HG03196 (cell line): ENCODE data around the gene FXYD3.

Source experiments
- ATAC-seq: cut with Tn5 transposase; IDR thresholded peaks from one replicate; pipeline ENCODE4 v1.9.1; 2021; ENCODE audit not compliant: unreplicated experiment

The FXYD3 gene

DNA sequence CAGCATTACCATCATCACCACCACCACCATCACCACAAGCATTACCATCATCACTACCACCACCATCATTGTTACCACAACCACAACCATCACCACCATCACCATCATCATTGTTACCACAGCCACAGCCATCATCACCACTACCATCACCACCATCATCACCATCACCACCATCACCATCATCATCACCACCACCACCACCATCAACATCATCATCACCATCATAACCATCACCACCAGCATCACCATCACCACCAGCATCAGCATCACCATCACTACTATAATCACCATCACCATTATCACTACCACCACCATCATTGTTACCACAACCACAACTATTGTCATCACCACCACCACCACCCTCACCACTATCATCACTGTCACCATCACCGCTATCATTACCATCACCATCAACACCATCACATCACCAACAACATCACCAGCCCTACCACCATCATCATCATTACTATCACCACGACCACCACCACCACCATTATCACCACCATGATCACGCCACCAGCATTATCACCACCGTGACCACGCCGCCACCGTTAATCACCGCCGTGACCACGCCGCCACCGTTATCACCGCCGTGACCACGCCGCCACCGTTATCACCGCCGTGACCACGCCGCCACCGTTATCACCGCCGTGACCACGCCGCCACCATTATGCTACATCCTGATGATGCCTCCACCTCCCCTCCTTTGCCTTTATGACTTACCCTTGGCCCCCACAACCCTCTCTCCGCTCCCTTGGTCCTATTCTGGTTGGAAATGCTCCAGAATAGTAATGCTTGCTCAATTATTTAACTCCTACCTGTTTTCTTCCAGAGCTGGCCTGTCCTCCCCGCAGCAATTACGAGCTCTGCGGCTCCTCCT, 10.0 kb upstream of the FXYD3 start:
- no peak for ATAC-seq

DNA sequence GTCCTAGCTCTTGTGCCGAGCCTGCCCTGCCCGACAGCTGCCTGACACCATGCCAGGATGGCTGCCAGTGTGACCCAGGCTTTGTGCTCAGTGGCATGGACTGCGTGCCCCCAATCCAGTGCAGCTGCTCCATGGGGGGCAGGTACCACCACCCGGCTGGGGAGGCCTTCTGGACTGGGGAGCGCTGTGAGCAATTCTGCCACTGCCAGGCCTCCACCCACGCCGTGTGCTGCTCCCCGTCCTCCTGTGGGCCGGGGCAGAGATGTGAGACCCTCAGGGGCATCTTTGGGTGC, 9.4 kb upstream of the FXYD3 start:
- ATAC-seq = no peak

DNA sequence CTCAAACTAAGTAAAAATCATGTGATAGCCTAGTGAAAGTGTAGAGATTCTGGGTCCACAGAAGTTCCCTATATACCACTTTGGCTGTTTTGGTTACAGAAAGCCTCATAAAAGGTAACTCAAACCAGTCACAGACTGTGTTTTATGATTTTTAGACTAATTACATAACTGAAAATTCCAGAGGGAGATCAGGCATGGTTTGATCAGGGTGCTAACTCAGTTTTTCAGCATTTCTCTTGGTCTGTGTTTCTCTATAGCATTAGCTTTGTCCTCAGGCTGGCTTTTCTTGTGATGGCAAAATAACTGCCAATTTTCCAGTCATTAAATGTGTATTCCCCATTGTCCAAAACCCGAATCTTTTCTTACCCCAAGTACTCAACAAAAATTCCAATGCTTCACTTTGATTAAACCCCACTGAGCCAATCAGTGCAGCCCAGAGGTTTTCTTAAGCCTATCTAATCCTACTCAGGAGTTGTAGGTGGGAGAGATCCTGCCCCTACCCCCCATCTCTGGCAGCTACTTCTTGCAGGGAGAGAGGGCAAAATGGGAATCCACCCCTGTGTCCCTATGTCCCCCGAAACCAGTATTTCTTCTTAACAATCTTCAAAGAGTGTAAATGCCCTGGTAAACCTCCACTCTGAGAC, 8.6 kb upstream of the FXYD3 start:
- no peak for ATAC-seq

DNA sequence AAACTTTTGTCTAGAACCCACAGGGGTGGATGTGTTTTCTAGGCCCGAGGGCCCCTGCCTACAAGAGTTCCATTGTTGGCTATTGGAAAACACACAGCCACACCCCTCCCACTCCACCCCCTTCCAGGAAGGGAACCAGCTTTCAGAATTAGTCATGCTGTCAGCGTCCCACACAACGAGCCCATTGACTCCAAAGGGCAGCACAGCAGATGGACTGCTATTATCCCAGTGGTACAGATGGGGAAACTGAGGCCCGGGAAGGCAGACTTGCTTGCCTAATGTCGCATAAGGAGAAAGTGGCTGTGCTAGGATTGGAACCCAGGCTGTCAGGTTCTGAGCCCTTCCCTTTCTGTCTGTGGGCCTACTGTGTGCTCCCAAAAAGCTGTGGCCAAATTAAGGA, 8.1 kb upstream of the FXYD3 start:
- no peak for ATAC-seq

DNA sequence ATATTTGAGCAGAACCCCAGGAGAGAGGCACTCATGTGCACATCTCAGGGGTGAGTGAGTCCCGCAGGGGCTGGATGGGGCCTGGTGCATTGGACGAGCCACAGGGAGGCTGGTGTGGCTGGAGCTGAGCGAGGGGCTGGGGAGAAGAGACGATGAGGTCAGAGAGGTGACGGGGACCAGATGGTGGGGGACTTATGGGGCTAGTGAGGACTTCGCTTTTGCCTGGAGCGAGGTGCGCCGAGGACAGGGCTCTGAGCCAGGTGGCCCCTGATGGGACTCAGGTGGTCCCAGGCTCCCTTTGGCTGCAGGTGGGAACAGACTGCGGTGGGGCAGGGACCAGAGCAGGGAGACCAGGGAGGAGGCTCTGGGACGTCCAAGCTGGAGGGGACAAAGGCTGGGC, 6.9 kb upstream of the FXYD3 start:
- no peak for ATAC-seq

DNA sequence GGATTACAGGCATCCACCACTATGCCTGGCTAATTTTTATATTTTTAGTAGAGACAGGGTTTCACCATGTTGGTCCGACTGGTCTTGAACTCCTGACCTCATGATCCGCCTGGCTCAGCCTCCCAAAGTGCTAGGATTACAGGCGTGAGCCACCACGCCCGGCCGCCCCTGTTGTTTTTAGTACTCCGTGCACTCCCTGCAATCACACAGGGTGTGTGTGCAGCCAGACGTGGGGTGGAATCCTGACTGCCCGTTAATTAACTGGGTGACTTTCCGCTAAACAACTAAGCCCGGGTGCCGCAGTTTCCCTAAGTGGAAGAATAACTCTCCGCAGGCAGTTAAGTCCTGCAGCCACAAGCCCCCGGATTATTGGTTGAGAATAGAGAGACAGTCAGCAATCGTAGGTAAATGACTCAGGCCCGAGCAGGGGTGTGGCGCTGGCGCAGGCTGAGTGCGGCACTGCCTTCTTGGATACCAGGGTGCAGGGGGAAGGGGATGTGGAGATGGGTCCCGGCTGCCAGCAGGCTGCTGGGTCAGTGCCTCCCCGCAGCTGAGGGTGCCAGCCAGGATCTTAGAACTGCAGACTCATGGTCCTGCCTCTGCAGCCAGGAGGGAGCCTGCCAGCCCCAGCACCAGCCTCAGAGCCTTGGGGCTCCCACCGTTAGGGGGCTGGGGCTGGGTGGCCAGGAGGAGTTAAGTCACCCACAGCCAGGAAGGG, 6.1 kb upstream of the FXYD3 start:
- ATAC-seq = no peak

DNA sequence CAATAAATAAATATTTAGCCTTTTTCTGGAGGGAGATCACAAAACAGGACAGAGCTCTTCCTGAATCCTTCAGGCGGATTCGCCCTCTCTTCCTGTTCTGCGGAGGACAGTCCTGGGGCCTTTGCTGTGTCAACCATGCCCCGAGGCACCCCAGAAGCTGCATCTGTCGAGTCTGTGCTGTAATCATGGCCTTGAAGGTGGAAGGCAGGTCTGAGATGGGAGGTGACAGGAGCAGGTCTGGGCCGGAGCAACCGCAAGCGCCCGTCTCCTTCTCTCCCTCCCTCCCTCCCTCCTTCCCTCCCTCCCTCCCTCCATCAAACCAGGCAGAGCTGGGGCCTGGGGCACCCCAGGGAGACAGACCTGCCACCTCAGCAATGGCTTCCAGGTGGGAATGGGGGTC, 4.6 kb upstream of the FXYD3 start:
- ATAC-seq = no peak

DNA sequence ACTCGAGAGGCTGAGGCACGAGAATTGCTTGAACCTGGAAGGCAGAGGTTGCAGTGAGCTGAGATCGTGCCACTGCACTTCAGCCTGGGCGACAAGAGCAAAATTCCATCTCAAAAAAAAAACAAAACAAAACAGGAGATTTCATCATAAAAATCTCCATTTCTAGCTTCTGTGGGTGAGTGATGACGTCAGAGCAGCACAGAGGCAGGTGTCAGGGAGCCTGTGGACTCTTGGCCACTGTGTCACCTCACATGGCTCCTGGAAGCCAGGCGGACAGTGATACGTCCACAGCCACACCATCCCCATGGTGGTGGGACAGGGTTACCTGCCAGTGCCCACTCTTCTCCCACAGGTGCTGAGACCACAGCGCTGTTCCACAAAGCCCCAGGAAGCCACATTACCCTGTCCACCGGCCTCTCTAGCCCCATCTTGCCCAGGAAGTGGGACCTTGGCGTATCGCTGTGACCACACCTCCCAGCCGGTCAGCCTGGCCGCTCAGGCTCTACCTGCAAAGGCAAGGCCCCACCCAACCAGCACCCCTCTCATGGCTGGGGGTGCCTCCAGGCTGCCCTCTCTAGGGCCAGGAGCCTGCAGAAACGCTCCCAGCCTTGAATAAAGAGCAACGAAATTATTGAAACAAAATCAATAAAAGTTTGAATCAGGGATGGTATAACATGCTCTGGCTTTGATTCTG, 2.5 kb upstream of the FXYD3 start:
- ATAC-seq = no peak

DNA sequence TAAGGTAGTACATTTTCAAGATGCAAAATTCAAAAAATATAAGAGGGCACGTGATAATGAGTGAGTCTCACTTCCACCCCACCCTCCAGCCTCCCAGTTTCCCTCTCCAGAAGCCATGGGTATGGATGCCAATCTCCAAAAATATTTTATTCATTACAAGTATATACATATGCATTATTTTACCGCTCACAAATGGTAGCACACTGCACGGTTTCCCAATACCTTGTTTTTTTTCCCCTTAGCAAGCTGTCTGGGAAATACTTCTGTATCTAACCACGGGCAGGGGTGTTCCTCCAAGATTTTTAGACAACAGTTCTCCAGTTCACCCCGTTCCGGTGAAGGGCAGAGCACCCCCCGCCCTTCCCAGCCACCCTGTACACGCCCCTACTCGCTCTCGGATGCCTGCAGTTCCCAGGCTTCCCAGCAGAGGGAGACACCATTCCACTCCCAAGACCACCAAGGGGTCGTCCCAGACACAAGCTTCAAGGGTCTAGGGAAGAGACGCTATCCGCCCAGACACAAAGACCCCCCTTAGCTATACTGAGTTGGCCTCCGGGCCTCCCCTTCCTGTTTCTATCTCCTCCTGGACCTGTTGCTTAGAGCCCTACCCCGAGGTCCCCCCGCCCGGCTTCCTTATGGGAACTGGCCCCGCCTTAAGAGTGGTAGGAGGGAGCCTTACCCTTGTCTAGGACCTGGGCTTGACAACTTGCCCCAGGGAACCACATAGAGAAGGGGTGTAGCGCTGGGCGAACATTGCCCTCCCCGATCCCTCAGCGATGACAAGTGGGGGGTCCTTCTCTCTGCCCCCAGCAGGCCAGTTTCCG, 1.1 kb upstream of the FXYD3 start:
- ATAC-seq = no peak

DNA sequence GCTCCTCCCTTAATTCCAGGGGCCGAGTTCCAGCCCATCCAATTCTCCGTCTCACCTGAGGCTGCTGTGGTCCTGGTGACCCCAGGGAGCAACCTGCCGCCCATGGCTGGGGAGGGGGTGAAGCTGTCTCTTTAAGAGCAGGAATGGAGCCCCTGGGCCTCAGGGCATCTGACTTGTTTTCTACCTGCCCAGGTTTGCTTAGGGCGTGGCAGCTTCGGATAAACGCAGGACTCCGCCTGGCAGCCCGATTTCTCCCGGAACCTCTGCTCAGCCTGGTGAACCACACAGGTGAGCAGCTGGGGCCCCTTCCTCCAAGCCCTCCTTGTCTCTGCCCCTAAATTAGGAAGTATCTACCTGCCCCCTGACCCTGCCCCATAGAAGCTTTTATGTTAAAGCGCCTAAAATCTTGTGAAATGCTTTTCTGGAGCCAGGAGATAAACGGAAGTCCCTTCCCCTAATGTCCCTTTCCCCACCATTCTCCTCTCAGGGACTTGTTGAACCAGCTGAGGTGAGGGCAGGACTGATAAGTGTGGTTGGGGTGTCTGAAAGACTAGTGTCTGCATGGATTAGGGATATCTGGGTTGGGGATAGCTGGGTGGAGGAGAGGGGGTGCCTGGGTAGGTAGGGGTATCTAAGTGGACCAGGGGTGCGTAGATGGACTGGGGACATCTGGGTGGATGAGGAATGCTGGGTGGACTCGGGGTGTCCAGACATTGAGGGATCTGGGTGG, 614 bp downstream of the FXYD3 start:
- no peak for ATAC-seq

DNA sequence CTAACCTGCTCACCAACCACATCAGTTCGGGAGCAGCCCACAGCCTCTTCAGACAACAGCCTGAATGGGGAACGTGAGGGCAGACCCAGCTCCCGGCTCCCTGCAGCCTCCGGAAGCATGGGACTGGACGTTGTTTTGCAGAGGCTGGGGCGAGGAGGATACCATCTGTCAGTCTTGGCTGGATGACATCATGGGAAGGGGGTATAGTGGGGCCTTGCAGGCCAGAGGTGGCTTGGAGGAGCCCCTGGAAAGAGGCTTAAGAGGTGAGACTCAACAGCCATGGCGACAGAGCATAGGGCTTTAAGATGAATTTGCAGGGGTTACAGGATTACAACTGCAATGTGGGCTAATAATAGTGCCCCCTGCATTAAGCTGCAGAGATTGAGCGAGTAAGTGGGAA, 1.5 kb downstream of the FXYD3 start:
- no peak for ATAC-seq

DNA sequence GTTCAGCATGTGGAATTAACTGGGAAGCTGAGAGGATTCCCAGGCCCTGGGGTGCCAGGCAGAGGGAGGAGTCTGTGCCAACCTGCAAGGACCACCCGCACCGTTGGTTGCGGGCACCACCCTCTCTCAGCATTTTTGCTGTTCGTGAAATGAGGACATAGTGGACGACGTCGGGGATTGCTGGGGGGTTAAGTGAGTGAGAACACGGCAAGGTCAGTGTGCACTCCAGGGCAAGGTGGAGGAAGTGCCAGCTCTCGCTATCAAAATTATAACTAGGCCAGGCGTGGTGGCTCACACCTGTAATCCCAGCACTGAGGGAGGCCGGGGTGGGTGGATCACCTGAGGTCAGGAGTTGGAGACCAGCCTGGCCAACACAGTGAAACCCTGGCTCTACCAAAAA, 2.2 kb downstream of the FXYD3 start:
- ATAC-seq = no peak

DNA sequence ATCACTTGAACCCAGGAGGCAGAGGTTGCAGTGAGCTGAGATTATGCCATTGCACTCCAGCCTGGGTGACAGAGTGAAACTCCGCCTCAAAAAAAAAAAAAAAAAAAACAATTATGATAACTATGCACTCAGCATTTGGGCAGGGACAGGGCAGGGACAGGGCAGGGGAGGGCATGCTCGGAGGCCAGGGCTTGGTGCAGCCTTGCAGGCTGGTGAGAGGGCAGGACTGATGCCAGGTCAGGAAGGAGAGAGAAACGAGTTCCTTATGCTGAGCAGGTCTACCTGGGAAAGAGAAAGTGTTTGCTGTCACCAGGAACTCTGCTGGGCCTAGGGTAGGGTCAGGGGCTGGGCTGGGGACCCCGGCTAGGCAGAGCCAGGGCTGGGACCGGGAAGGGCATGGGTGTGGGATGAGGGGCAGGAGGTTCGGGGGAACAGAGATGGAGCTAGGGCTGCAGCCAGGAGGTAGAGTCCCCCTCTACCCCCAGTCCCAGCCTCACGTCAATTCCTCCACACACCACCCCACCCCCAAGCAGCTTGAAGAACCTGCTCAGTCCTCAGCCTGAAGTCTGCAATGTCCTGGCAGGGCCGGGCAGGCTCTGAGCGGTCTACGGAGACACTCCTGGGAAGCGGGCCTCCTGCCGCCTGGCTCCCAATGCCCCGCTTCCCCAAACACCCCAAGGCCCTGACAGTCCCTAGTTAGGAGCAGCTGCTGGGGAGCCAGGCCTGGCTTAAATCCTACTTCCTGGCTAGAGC, 2.8 kb downstream of the FXYD3 start:
- no peak for ATAC-seq

DNA sequence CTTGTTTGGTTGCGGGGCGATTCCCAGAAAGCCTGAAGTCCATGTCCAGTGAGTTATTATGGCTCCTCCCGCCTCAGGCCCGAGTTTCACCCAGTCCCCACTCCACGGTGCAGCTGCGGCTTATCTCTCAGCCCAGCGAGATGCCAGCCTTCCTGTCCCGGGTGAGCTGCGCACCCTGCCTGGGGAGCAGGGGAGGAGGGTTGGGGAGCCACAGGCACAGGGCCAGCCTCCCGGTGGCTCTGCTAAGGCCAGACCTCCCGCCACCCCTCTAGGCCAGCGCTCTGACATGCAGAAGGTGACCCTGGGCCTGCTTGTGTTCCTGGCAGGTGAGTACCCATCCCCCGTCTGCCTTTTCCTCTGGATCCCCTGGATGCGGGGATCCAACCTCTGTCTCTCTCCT, 3.5 kb downstream of the FXYD3 start:
- ATAC-seq = no peak

DNA sequence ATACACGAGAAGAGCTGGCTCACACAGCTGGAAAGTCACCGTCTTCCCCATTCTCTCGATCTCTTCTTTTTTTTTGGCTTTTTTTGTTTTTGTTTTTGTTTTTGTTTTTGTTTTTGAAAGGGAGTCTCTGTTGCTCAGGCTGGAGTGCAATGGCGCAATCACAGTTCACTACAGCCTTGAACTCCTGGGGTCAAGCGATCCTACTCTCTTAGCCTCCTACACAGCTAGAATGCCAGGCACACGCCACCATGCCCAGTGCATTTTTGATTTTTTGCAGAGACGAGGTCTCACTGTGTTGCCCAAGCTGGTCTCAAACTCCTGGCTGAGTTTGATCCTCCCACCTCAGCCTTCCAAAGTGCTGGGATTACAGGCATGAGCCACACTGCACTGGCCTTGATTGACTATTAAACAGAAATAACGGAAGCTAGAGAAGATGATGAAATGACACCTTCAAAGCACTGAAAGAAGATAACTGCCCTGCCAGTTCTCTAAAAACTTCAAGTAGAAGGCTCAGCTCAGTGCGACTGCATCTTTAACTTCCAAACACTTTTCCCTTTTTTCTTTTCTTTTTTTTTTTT, 4.0 kb downstream of the FXYD3 start:
- no peak for ATAC-seq

DNA sequence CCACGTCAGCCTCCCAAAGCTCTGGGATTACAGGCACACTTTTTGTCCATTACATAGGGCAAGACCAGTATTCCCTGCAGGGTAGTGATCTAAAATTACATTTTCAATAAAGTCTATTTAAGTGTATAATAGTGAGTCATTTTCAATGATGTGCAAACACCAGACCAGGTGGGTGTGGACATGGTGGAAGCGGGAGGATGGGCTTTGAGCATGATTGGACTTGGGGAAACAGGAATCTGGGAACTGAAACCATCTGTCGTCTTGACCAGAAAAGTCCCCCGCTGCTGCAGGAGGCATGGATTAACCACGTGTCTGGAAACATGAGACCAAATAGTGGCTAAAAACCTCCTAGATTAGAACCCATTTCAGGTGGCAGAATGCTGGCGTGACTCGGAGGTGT, 4.9 kb downstream of the FXYD3 start:
- no peak for ATAC-seq

DNA sequence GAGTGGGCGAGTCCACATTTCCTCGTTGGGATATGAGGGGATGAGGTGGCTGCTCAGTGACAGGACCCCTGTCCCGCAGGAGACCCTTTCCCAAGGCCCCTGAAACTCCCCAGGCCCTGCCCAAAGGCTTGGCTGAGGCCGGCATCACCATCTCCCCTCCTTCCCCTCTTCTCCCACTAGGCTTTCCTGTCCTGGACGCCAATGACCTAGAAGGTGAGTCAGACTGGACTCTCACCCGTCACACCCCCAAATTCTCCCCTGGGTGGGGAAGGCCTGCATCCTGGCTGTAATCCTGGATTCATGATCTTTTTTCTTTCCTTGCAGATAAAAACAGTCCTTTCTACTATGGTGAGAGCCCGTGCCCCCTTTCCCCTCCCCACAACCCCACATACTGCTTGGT, 5.3 kb downstream of the FXYD3 start:
- no peak for ATAC-seq

DNA sequence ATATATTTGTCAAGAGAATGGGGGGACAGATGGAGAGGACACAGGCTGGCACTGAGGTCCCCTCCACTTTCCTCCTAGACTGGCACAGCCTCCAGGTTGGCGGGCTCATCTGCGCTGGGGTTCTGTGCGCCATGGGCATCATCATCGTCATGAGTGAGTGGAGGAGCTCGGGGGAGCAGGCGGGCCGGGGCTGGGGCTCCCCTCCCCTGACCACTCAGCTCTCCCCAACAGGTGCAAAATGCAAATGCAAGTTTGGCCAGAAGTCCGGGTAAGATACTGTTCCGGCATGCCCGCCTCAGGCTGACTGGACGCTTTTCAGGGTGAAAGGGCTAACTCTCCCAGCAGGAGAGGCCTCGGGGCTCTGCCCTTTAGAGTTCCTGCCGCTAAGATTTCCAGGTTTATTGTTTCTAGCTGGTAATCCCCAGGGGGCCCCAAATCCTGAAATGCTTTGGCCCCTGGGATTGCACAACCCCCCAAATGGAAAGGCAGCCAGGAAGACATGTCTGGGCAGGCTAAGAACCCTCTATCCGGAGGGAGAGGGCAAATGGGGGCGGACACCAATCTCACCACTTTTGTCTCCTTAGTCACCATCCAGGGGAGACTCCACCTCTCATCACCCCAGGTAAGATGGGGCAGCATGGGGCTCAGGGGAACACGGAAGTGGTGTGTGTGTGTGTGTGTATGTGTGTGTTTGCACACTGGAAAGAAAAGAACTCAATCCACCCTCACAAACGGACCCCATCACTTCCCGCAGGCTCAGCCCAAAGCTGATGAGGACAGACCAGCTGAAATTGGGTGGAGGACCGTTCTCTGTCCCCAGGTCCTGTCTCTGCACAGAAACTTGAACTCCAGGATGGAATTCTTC, 7.3 kb downstream of the FXYD3 start:
- ATAC-seq = no peak
